ENCODE measurements around the gene MIS18A. TPM values are rescaled to one million over a fixed set of nuclear protein-coding genes. Genes with fewer than 3 reads are reported as not detected.

Gene MIS18A
- polyA plus RNA-seq, 1 experiment, result 6.3 TPM

DNA sequence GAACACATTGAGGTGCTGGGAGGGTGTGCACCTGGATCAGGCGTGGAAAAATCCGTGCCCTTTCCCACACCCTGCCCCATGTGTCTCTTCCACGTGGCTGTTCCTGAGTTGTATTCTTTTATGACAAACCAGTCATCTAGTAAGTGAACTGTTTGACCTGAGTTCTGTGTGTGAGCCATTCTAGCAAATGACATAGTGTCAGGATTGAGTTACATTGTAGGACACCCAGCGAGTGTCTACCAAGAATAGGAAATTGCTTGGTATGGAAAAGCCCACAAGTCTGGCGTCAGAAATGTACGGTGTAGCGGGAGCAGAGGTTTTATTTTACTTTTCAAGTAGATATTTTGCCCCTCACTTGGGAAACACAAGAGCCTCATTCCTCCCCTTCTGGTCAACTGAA is 18.6 kb upstream of the MIS18A start:
- Histone ChIP-seq H3K9me3 (ENCODE audit: control insufficient read depth, insufficient read depth, low read length) (no peaks in the 10 kb centered on the region; the same call in none of the 2 replicates), H3K27ac (ENCODE audit: low read depth, low read length) (no peak overlapping the region), H3K27me3 (ENCODE audit: control insufficient read depth, insufficient read depth, low read length) (no peaks in the 10 kb centered on the region), H3K4me3 (ENCODE audit: low read depth, low read length) (no peak overlapping the region)
- ChIA-PET POLR2A (no interaction called here), CTCF (interaction anchor here (1.0 kb wide), 1 partner anchor 304 kb away, joined by 4 read pairs; no protein-coding TSS in a partner anchor)
- TF ChIP-seq, protein P1, sequence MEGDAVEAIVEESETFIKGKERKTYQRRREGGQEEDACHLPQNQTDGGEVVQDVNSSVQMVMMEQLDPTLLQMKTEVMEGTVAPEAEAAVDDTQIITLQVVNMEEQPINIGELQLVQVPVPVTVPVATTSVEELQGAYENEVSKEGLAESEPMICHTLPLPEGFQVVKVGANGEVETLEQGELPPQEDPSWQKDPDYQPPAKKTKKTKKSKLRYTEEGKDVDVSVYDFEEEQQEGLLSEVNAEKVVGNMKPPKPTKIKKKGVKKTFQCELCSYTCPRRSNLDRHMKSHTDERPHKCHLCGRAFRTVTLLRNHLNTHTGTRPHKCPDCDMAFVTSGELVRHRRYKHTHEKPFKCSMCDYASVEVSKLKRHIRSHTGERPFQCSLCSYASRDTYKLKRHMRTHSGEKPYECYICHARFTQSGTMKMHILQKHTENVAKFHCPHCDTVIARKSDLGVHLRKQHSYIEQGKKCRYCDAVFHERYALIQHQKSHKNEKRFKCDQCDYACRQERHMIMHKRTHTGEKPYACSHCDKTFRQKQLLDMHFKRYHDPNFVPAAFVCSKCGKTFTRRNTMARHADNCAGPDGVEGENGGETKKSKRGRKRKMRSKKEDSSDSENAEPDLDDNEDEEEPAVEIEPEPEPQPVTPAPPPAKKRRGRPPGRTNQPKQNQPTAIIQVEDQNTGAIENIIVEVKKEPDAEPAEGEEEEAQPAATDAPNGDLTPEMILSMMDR (IDR thresholded peaks at IDR 0.05; ENCODE audit: low read depth, low read length), result no peak
- no peak for DNase-seq (ENCODE audit: low read depth, low spot score)

- Histone ChIP-seq H3K9me3 (ENCODE audit: control insufficient read depth, insufficient read depth, low read length) (no peaks in the 10 kb centered on the region), H3K27ac (ENCODE audit: low read depth, low read length) (no peak overlapping the region), H3K27me3 (ENCODE audit: control insufficient read depth, insufficient read depth, low read length) (no peaks in the 10 kb centered on the region), H3K4me3 (ENCODE audit: low read depth, low read length) (no peak overlapping the region)
- ChIA-PET POLR2A (no interaction called here), CTCF (no interaction called here)
- TF ChIP-seq, protein P1 (IDR thresholded peaks at IDR 0.05; ENCODE audit: low read depth, low read length), result no peak
- no peak for DNase-seq (ENCODE audit: low read depth, low spot score)
Measured at GRCh38 chr21:32285476-32285875, 6.6 kb upstream of the MIS18A start.

- POLR2A ChIA-PET, result no interaction called here
- CTCF ChIA-PET, result no interaction called here
- Histone ChIP-seq H3K9me3 (ENCODE audit: control insufficient read depth, insufficient read depth, low read length) (no peaks in the 10 kb centered on the region), H3K27me3 (ENCODE audit: control insufficient read depth, insufficient read depth, low read length) (no peaks in the 10 kb centered on the region), H3K27ac (ENCODE audit: low read depth, low read length) (no peak overlapping the region), H3K4me3 (ENCODE audit: low read depth, low read length) (no peak overlapping the region)
- TF ChIP-seq, protein P1 (IDR thresholded peaks at IDR 0.05; ENCODE audit: low read depth, low read length), result no peak
- no peak for DNase-seq (ENCODE audit: low read depth, low spot score)
Measured at GRCh38 chr21:32282992-32283391, 4.1 kb upstream of the MIS18A start.

DNA sequence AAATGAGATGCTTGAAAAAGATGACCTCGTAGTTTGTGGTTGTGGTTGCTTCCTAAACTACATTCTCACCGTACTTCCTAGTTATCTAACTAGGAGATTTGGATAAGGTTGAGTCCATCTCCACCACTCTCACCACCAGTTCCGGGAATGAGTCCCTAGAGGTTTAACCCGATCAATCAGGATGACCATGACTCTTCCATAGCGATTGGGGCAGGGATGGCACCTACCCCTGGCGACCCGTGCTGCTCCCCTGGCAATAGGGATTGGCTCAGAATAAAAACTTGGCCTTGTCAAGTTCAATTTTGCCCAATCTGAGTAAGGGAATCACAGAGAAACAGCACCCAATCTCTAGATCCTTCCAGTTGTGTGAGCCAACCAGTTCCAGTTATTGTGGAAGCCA is 2.7 kb upstream of the MIS18A start:
- Histone ChIP-seq H3K9me3 (ENCODE audit: control insufficient read depth, insufficient read depth, low read length) (no peaks in the 10 kb centered on the region), H3K4me3 (ENCODE audit: low read depth, low read length) (no peak overlapping the region), H3K27ac (ENCODE audit: low read depth, low read length) (no peak overlapping the region), H3K27me3 (ENCODE audit: control insufficient read depth, insufficient read depth, low read length) (no peaks in the 10 kb centered on the region)
- TF ChIP-seq, protein P1 (IDR thresholded peaks at IDR 0.05; ENCODE audit: low read depth, low read length), result no peak
- no peak for DNase-seq (ENCODE audit: low read depth, low spot score)
- ChIA-PET POLR2A (no interaction called here), CTCF (interaction anchor here (0.6 kb wide), 1 partner anchor 501 kb away, joined by 3 read pairs; no protein-coding TSS in a partner anchor)

GRCh38 chr21:32279377-32279680 is 480 bp upstream of the MIS18A start:
- ChIA-PET CTCF (interaction anchor here (0.6 to 1.6 kb wide), 4 partner anchors 14 to 1081 kb away, joined by 3 to 10 read pairs (median 7); no protein-coding TSS in a partner anchor), POLR2A (interaction anchor here (0.6 to 1.2 kb wide), 2 partner anchors 14 to 492 kb away, joined by 3 read pairs; partner anchors contain the start of gene PAXBP1)

More at GRCh38 chr21:32279377-32279680, 480 bp upstream of the MIS18A start:
- Histone ChIP-seq H3K9me3 (ENCODE audit: control insufficient read depth, insufficient read depth, low read length) (no peaks in the 10 kb centered on the region), H3K27ac (ENCODE audit: low read depth, low read length) (peak overlapping the region; percentile 77), H3K27me3 (ENCODE audit: control insufficient read depth, insufficient read depth, low read length) (no peaks in the 10 kb centered on the region), H3K4me3 (ENCODE audit: low read depth, low read length) (peak overlapping the region; percentile 94)
- TF ChIP-seq, protein P1 (IDR thresholded peaks at IDR 0.05; ENCODE audit: low read depth, low read length), result no peak
- no peak for DNase-seq (ENCODE audit: low read depth, low spot score)
